ENCODE results near the gene IMPG1.

- TF ChIP-seq CTCF (IDR thresholded peaks at IDR 0.05; ENCODE audit: poor library complexity) (no peak), EZH2phosphoT487 (IDR thresholded peaks at IDR 0.05; ENCODE audit: low read depth, severe bottlenecking, unreplicated experiment) (no peak), EZH2 (IDR thresholded peaks at IDR 0.05; ENCODE audit: borderline replicate concordance) (no peak)
These were observed 189.7 kb downstream of the IMPG1 start for GRCh38 chr6:75882734-75883133.
